CD4-positive, alpha-beta T cell (primary cell): Measurements from ENCODE around the gene C19orf33. TPM values are rescaled to one million over a fixed set of nuclear protein-coding genes. Genes with fewer than 3 reads are reported as not detected.

Experiments
- ATAC-seq: fragments of 200-7000 bp; cut with Tn5 transposase; one replicate; pipeline ENCODE4 v1.10.0; 2022; ENCODE audit warnings: mild to moderate bottlenecking; ENCODE audit not compliant: poor library complexity
- CTCF ChIA-PET: fragments of 350-600 bp; sonication (Branson Sonifier 250); formaldehyde crosslinking; loops from one replicate; lab custom pipeline; 2021; ENCODE audit warnings: antibody characterized with exemption, inconsistent platforms; lab: Charles Lee
- POLR2A ChIA-PET: fragments of 350-600 bp; sonication (Branson Sonifier 250); formaldehyde crosslinking; loops from one replicate; lab custom pipeline; 2021; ENCODE audit warnings: antibody characterized with exemption, inconsistent platforms; lab: Charles Lee
- DNase-seq, 14 experiments: peaks; one replicate each; pipeline ENCODE4 v3.0.0-alpha.2; 2013 to 2020; ENCODE audit warnings: mixed read lengths in 2 of 14
- H3K27ac ChIP-seq, 2 donors: one replicate each; pipeline versions ENCODE4 v1.5.1 to v1.7.0; 2013; ENCODE audit warnings: low read length in 2 of 2, low read depth in 1 of 2, mild to moderate bottlenecking in 1 of 2
- H3K27me3 ChIP-seq, 2 experiments: 1 replicate in 1 of 2; 2 replicates in 1 of 2; pipeline versions ENCODE4 v1.6.1 to v1.7.0; 2013; ENCODE audit warnings: low read length in 2 of 2, control low read depth in 1 of 2, mild to moderate bottlenecking in 1 of 2, moderate library complexity in 1 of 2; ENCODE audit not compliant: insufficient read depth in 2 of 2, control insufficient read depth in 1 of 2
- H3K36me3 ChIP-seq: one replicate; pipeline ENCODE4 v1.6.1; 2013; ENCODE audit warnings: low read length, control low read depth; ENCODE audit not compliant: insufficient read depth
- H3K4me1 ChIP-seq: one replicate; pipeline ENCODE4 v1.6.1; 2013; ENCODE audit warnings: low read length, control low read depth; ENCODE audit not compliant: insufficient read depth
- H3K4me3 ChIP-seq: one replicate; pipeline ENCODE4 v1.5.1; 2013; ENCODE audit warnings: mild to moderate bottlenecking, low read length, moderate library complexity
- H3K9me3 ChIP-seq, 2 experiments: 1 replicate in 1 of 2; 2 replicates in 1 of 2; pipeline versions ENCODE4 v1.6.1 to v1.7.0; 2013; ENCODE audit warnings: low read length in 2 of 2, mild to moderate bottlenecking in 2 of 2, control low read depth in 1 of 2, moderate library complexity in 1 of 2; ENCODE audit not compliant: control insufficient read depth in 1 of 2, insufficient read depth in 1 of 2
- H3K27ac Mint-ChIP-seq: one replicate; pipeline ENCODE4 v1.8.0; 2020; ENCODE audit warnings: mixed read lengths
- H3K27me3 Mint-ChIP-seq: one replicate; pipeline ENCODE4 v1.8.0; 2021; ENCODE audit warnings: mixed read lengths
- H3K36me3 Mint-ChIP-seq: one replicate; pipeline ENCODE4 v1.8.0; 2021; ENCODE audit warnings: low read depth, mixed read lengths
- H3K4me1 Mint-ChIP-seq: one replicate; pipeline ENCODE4 v1.8.0; 2021; ENCODE audit warnings: low read depth, mixed read lengths
- H3K4me3 Mint-ChIP-seq: one replicate; pipeline ENCODE4 v1.8.0; 2020; ENCODE audit warnings: mild to moderate bottlenecking, mixed read lengths
- H3K9me3 Mint-ChIP-seq: one replicate; pipeline ENCODE4 v1.8.0; 2020; ENCODE audit warnings: mixed read lengths
- intact Hi-C, 2 experiments: fragments of 100-400 bp; cut with DNase I in 1 of 2; cut with micrococcal nuclease in 1 of 2; formaldehyde crosslinking; loops; one replicate each; pipeline versions ENCODE4 v1.15.1 to v1.9.0; 2023 to 2025; cut with DNase I, micrococcal nuclease
- total RNA-seq, 174 experiments: library from RNA in 2 of 174; stranded (reverse) in 2 of 174; gene quantifications; one replicate each; pipeline ENCODE4 v1.2.3 and lab custom pipeline; 2021 to 2026
- TF ChIP-seq, protein P1 (sequence below): fragments of 200-600 bp; IDR thresholded peaks from one replicate; pipeline ENCODE4 v1.8.0; 2022; ENCODE audit warnings: antibody characterized with exemption, mild to moderate bottlenecking

C19orf33 gene
- total RNA-seq, 2 experiments from 2014 or later: not detected

DNA sequence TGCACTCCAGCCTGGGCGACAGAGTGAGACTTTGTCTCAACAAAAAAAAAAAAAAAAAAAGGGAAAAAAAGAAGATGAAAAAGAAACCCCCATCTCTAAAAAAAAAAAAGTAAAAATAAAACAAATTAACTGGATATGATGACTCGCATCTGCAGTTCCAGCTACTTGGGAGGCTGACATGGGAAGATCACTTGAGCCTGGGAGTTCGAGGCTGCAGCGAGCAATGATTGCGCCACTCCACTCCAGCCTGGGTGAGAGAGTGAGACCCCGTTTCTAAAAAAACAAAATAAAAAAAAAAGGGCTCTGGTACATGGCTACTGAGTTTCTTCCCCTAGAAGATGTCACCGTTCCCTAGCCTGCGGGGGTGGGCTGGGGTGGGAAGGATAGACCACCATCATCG lies 29.2 kb downstream of the C19orf33 start:
- intact Hi-C loops: no loop called here
- Histone ChIP-seq H3K9me3 (no peaks in the 10 kb centered on the region), H3K36me3 (peaks cover 5% of the 10 kb centered on the region), H3K4me1 (peaks cover 27% of the 10 kb centered on the region), H3K27me3 (no peaks in the 10 kb centered on the region), H3K4me3 (no peak overlapping the region), H3K27ac (no peak overlapping the region)
- DNase-seq: no peak
- ChIA-PET CTCF (no interaction called here), POLR2A (no interaction called here)
- peaks cover 19% of the 10 kb centered on the region for H3K4me1 Mint-ChIP-seq
- no peak overlapping the region for H3K27ac Mint-ChIP-seq
- H3K4me3 Mint-ChIP-seq: no peak overlapping the region
- ATAC-seq: no peak
- TF ChIP-seq, protein P1, sequence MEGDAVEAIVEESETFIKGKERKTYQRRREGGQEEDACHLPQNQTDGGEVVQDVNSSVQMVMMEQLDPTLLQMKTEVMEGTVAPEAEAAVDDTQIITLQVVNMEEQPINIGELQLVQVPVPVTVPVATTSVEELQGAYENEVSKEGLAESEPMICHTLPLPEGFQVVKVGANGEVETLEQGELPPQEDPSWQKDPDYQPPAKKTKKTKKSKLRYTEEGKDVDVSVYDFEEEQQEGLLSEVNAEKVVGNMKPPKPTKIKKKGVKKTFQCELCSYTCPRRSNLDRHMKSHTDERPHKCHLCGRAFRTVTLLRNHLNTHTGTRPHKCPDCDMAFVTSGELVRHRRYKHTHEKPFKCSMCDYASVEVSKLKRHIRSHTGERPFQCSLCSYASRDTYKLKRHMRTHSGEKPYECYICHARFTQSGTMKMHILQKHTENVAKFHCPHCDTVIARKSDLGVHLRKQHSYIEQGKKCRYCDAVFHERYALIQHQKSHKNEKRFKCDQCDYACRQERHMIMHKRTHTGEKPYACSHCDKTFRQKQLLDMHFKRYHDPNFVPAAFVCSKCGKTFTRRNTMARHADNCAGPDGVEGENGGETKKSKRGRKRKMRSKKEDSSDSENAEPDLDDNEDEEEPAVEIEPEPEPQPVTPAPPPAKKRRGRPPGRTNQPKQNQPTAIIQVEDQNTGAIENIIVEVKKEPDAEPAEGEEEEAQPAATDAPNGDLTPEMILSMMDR: no peak
- no peaks in the 10 kb centered on the region for H3K9me3 Mint-ChIP-seq
- peaks cover 23% of the 10 kb centered on the region for H3K36me3 Mint-ChIP-seq
- H3K27me3 Mint-ChIP-seq: no peaks in the 10 kb centered on the region

DNA sequence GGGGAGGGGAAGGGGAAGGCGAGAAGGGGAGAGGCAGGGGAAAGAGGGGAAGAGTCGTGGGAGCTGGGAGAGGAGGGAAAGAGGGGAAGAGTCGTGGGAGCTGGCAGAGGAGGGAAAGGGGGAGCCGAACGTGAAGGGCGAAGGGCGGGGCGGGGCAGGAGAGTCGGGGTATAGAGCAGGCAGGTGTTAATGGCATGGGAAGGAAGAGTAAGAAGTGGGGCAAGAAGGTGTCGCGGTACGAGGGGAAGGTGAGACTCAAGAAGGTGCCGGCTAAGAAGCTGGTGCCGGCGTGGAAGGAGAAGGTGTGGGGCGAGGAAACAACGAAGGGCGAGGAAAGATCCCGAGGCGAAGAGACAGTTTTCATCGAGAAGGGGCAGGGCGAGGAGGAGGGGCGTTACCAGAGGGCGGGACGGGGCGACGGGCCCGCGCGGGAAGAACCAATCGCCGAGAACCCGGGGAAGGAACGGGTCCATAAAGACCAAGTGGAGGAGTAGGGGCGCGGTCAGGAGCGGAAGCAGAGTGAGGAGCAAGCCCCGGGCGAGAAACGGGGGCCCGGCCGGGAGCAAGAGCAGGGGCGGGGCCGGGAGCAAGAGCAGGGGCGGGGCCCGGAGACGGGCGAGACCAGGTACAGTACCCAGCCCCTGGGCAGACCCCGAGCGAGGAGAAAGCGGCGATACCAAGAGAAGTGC lies 32.0 kb downstream of the C19orf33 start:
- H3K4me3 Mint-ChIP-seq: peak overlapping the region; percentile 93
- CTCF ChIA-PET: interaction anchor here (0.7 to 2.0 kb wide), 8 partner anchors 15 to 433 kb away, joined by 3 to 21 read pairs (median 6); partner anchors contain the start of genes FAM98C, GGN and PSMD8

DNA sequence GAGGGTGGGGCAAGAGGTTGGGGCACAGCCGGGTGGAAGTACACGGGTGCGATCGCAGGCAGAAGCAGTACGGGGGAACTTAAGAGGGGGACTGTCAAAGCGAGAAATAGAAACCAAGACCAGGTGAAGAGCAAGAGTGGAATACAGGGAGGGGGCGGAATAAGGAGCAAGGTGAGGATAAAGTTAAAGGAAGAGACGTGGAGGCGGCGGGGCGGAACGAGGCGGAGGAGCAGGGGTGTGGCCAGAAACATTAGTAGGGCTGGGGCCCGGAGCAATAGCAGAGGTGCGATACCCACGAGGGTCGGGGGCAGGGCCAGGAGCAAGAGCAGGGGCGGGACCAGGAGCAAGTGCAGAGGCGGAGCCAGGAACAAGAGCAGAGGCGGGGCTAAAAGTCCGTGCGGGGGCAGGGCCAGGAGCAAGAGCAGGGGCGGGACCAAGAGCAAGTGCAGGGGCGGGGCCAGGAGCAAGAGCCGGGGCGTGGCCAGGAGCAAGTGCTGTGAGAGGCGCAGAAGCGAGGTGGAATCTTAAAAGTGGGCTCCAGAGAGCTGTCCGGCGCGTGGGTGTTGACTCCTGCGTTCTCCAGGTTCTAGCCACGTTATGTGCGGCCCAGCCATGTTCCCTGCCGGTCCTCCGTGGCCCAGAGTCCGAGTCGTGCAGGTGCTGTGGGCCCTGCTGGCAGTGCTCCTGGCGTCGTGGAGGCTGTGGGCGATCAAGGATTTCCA lies 32.7 kb downstream of the C19orf33 start:
- peak overlapping the region; percentile 95 for H3K4me3 ChIP-seq
- Mint-ChIP-seq H3K27me3 (no peaks in the 10 kb centered on the region), H3K36me3 (peaks cover 17% of the 10 kb centered on the region), H3K4me1 (peaks cover 24% of the 10 kb centered on the region), H3K27ac (peak overlapping the region; percentile 96), H3K4me3 (peak overlapping the region; percentile 93), H3K9me3 (no peaks in the 10 kb centered on the region)
- H3K36me3 ChIP-seq: peaks cover 2% of the 10 kb centered on the region
- H3K27ac ChIP-seq: peak overlapping the region; percentile 84 to 97
- TF ChIP-seq, protein P1: no peak
- peaks cover 27% of the 10 kb centered on the region for H3K4me1 ChIP-seq
- ChIA-PET CTCF (interaction anchor here (0.9 to 1.8 kb wide), 5 partner anchors 37 to 93 kb away, joined by 3 to 21 read pairs (median 6); partner anchors contain the start of genes FAM98C, GGN and PSMD8), POLR2A (interaction anchor here (0.6 to 3.4 kb wide), 6 partner anchors 16 to 555 kb away, joined by 3 to 66 read pairs (median 4); partner anchors contain the start of genes FAM98C, PSMD8 and SPINT2)
- peak; percentile 61 for ATAC-seq
- H3K9me3 ChIP-seq: no peaks in the 10 kb centered on the region
- intact Hi-C loops: loop anchor here (1.0 to 5.0 kb wide), 4 partner anchors 20 to 430 kb away; partner anchors contain the start of genes FAM98C (in 1 of the 2), GGN (in 1 of the 2), SIPA1L3 (in 1 of the 2) and SPRED3 (in 1 of the 2)
- DNase-seq: peak; percentile 91 to 99 (median 94)
- H3K27me3 ChIP-seq: no peaks in the 10 kb centered on the region

More for the DNA sequence above, 32.0 kb downstream of the C19orf33 start:
- Mint-ChIP-seq H3K27ac (peak overlapping the region; percentile 96), H3K4me1 (peaks cover 24% of the 10 kb centered on the region), H3K27me3 (no peaks in the 10 kb centered on the region), H3K36me3 (peaks cover 17% of the 10 kb centered on the region), H3K9me3 (no peaks in the 10 kb centered on the region)
- peaks cover 2% of the 10 kb centered on the region for H3K36me3 ChIP-seq
- POLR2A ChIA-PET: interaction anchor here (0.6 to 3.4 kb wide), 10 partner anchors 16 to 564 kb away, joined by 3 to 66 read pairs (median 4); partner anchors contain the start of genes FAM98C, GGN, KCNK6 and NFKBIB
- H3K27ac ChIP-seq: peak overlapping the region; percentile 84 to 97
- peak; percentile 63 for ATAC-seq
- TF ChIP-seq, protein P1: no peak
- intact Hi-C loops: loop anchor here (1.0 to 5.0 kb wide), 11 partner anchors 20 to 438 kb away; partner anchors contain the start of genes FAM98C (in 2 of the 2), PSMD8 (in 2 of the 2), SIPA1L3 (in 2 of the 2) and GGN (in 1 of the 2)
- H3K4me3 ChIP-seq: peak overlapping the region; percentile 95
- peaks cover 27% of the 10 kb centered on the region for H3K4me1 ChIP-seq
- peak; percentile 85 to 97 (median 92) for DNase-seq
- H3K27me3 ChIP-seq: no peaks in the 10 kb centered on the region
- no peaks in the 10 kb centered on the region for H3K9me3 ChIP-seq
